Measurements from ENCODE around the gene BPIFA1.

The BPIFA1 gene

DNA sequence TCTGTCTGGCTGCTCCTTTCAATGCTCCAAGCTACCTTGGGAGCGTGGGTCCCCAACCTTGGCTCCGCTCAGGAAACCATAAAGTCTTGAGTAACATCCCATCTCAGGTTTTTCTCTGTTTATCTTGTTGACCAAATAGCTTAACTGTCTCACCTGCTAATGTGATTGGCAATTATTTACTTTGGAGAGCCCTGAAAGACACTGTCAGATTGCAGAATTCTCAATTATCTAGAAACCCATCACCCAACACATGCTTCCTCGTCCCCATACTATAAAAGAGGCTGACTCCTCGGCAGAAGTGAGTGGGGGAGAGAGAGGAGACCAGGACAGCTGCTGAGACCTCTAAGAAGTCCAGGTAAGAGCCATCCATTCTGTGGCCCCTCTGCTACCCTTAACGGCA is at the start of gene BPIFA1:
TSS of gene BPIFA1 (plus strand) at position 301 of the 400 bp plus-strand sequence. CDS start 1,716 bp downstream, outside the sequence.
- DNase-seq = no peak

DNA sequence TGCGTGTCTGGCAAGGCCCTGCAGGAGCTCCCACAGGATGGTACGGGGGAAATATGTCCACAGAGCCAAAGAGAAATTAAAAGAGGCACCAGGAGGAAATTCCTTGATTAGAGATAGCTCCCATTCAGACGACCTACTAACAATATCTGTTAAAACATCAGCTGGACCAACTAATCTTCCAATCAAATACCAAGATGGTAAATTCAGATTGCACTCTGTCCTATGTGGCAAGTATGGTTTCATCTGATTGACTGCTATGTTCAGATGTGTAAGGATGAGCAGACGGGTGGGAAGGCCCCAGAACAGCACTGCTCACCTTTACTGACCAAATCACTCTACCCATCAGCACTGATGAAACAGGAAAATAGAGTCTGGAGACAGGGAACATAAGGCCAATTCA is 48.3 kb upstream of the BPIFA1 start:
- no peak for DNase-seq

DNA sequence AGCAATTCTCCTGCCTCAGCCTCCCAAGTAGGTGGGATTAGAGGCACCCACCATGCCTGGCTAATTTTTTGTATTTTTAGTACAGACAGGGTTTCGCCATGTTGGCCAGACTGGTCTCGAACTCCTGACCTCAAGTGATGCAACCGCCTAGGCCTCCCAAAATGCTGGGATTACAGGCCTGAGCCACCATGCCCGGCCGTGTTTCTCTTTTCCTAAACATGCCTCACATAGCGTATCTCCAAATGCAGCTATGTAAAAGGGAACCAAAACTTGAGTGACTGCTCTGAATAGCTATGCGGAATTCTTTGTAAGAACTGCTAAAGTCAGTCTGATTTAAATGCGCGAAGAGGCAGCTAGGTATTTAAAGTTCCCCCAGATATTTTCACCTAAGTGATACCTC is 47.4 kb upstream of the BPIFA1 start:
- no peak for DNase-seq

DNA sequence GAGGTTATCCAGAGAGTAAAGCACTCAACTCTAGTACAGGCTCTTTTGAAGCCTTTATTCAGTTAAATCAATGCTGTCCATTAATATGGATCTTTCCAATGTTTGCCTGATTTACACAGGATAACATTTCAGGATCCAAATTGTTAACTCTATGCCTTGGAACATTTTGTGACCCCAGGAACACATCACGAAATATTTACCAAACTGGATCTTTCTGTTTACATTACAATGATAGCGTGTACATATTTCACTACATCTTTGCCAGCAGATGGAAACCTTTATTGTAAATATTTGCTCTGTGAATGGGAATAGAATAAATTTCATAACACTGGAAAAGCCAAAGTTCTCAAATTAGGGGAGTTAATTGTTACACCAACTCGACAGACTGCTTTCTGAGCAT is 44.3 kb upstream of the BPIFA1 start:
- DNase-seq = no peak

DNA sequence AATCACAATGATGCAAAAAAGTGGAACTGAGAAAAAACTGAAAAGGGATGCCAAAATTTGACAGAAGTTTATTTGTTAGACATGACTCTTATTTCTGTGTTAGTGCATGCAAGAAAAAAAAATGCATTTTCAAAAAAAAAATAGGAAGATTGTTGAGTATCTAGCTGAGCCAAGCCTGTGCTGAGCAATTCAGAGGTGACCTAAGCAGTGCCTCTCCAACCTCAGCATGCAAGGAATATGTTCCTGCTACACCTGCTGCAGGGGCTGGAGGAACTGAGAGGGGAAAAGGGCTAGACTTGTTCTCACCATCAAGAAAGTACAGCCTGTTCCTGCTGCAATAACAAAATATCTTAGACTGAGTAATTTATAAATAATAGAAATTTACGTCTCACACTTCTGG is 43.8 kb upstream of the BPIFA1 start:
- no peak for DNase-seq

DNA sequence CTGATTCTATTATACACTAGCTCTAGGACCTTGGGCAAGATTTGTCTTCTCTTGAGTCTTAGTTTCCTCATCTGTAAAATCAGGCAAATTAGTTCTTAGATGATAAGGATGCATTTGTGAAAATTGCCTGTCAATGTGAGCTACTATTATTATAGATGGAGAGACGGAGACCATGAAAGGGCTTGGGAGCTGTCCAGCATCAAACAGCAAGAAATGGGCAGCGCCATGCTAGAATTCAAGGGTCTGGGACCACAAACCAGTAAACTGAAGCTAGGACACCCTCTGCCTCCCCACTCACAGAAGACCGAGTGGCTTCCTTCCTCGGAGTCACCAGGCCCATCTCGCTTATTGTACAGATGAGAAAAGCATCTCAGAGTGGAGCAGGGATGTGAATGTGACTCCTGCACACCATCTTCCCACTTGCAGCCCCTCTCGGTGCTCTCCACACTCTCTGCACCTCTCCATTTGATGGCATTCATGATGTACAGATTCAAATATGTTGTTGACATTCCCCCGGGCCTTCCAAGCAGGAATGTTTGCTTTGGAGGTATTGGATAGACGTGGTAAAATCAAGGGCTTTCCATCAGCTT is 42.8 kb upstream of the BPIFA1 start:
- no peak for DNase-seq

DNA sequence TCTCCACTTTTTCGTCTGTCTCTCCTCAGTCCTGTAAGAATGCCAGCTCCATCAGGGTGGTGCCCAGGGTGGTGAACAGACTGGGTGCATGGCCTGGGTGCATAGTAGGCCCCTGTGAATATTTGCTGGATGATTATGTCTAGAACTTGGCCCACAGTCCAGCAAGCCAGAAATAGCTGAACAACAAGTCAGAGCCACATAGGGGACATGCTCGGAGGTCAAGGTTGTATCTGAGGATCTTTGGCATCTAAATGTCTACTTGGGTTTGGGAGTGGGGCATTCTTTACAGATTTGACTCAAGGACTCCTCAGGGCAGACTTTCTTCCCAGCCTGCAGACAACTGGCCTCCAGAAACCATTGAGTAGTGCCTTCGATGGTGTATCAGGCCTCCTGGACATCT is 36.8 kb upstream of the BPIFA1 start:
- DNase-seq = no peak

DNA sequence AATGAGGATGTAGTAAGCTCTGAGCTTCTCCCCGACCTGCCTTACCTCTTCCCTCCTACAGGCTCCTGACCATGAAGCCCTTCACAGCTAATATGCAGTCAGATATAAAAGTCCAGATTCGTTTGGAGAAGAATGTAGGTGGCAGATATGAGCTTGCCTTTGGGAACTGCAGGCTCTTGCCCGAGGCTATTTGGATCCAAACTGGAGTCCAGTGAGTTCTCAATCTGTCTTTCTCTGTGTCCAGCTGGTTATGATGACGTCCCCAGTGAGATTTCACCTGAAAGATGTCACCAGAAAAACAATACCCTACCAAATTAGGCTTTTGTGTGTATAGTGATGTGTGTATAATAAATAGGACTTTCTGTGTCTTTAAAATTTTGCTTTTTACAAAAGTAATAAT is 33.3 kb upstream of the BPIFA1 start:
- DNase-seq = no peak

DNA sequence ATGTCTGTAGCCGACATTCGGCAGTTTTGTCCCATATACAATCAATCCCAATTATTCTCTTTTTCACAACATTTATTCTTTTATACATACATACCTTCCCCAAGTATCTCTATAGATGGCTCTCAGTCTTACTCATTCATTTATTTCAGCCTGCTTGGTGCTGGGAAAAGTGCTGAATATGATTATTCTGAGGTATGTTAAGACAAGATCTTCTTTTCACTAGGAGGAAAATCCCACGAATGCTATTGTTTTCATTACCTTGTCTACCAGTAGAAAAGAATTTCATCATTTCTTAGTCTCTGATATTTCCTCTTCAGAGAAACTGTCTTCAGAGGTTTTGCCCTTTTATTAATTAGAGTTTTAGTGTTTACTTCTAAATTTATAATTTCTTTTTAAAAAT is 32.4 kb upstream of the BPIFA1 start:
- DNase-seq = no peak

DNA sequence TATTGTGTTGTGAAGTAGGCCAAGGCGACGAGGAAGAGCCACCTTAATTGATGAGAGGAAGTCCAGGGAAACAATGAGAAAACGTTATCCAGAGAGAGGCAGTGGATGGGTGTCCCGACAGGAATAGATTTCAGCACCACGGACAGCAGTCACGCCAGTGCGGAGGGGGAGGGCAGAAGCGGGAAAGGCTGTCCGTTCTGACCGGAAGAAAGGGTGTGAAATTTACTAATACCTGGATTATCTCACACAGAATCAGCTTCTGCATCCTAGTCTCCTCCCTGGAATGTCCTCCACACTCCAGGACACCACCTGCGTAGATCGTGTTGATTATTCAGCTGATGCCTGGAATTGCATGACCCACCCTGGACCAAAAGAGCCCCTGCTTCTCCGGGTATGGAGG is 26.0 kb upstream of the BPIFA1 start:
- DNase-seq = peak; percentile 21

DNA sequence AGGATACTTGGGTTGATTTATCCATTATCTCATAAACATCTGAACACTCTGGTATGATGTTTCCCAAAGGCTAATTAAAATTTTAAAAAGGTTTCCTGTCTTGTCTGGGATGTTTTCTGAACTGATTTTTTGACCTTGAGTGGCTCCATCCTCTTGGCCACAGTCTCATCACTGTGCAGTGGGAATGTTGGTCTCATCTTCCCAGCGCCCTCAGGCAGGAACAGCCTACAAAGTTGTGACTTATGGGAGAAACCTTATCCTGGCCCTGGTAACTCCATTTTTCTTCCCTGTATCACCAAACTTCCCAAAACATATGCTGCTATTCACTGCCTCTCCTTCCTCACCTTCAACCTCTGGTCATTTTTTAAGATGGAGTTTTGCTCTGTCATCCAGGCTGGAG is 25.4 kb upstream of the BPIFA1 start:
- no peak for DNase-seq

DNA sequence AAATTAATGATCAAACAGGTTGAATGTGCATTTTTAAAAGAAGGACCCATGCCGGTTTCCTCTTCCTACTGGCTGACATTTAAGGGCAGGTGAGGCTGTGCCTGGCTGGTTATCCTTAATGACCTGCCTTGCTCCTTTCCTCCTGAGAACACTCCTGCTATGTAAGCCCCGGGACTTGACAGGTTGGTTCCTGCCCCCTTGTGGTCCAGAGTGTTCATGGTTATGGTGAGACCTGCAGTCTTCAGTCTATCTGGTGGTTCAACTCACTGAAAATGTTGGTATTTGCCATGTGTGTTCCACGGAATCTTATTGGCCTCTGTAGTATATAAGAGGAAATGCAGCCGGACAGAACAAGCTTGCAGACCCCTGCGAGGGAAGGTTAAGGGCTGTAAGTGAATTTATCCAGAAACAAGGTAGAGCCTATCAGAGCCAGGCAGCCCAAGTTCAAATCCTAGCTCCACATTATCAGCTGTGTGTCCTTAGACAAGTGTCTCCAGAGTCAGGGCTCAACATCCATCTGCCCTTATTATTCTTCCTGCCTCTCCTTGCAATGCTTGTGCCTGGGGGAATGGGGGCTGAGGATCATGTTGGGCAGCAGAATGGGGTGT is 23.9 kb upstream of the BPIFA1 start:
- peak; percentile 23 for DNase-seq

DNA sequence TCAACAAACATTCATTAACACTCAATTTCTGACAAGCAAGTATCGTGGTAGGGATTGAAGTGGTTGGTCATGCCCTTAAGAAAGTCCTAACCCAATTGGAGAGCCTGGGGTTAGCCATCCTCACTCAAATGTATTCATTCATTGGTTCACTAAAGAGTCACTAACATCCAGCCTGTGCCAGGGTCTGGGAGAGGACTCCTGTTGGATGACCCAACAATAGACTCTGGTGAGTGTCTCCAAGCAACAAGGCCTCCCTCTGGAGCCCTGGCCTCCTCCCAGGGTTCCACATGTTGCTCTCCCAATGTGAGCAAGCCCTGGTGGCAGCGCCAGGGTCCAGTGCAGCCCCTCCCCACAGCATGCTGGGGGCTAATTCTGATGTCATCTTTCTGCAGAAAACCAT is 18.7 kb upstream of the BPIFA1 start, which contains the start of gene BPIFA3:
TSS of gene BPIFA3 (plus strand) at position 301 of the 400 bp plus-strand sequence. CDS start 185 bp downstream, outside the sequence.
- no peak for DNase-seq

DNA sequence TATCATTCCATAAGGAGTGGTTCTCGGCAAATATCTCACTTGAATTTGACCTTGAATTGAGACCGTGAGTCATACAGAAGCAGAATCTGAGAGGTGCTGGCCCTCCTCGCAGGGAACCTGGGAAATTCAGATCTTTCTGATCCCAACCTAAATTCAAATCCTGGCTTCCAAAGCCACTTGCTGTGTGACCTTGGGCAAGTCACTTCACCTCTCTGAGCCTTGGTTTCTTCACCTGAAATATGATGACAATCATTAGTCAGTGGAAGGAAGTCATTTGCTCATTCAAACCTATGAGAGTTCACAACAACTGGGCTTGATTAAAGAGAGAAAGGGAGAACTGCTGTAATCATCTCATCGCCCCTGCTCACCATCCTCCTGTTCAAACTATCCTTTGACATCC is 11.4 kb upstream of the BPIFA1 start:
- DNase-seq = no peak

DNA sequence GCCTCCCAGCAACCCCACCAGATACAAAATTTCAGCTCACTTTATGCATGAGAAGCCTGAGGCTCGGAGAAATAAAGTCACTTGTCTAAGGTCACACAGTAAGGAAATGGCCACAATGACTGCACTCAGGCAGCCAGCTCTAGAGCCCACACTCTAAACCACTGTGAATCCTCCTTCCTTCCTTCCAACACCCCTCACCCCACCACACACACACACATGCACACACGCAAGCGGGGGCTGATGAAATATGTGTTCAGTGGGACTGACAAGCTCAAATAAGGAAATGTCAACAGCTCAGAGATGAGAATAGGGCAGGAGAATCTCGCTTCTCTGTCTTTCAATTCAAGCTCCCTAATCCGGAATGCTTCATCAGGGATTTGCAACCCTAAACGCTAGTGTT is 6.0 kb upstream of the BPIFA1 start:
- DNase-seq = no peak

DNA sequence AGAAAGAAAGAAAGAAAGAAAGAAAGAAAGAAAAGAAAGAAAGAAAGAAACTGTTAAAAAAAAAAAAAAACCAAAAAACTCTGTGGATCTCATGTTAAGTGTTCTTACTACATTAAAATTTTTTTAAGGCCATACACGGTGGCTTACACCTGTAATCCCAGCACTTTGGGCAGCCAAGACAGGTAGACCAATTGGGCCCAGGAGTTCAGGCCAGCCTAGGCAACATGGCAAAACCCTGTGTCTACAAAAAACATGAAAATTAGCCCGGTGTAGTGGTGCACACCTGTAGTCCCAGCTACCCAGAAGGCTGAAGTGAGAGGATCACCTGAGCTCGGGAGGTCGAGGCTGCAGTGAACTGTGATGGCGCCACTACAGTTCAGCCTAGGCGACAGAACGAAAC is 4.6 kb upstream of the BPIFA1 start:
- DNase-seq = no peak

DNA sequence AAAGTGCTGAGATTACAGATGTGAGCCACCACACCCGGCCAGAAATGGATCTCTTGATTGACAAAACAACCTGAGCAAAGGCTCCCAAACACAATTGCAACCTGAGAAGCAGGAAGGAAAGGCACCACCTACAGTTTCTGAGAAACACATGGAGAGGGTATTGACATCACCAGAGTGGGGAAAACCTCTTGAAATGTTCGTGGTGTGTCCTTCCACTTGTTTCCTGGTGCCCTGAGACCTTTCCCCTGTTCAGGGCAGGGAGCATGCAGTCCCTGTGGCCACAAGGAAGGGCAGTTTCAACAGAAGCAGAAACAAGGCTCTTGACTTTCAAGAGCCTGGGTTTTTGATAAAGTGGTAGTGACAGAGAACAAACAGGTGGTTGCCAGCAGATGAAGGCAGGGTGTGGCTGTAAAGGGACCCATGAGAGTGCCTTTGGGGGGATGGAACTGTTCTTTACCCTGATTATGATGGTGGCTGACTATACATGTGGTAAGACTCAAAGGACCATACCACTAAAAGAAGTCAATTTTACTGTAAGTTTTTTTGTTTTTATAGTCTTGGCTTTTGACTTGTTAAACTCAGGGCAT is 3.2 kb upstream of the BPIFA1 start:
- no peak for DNase-seq

DNA sequence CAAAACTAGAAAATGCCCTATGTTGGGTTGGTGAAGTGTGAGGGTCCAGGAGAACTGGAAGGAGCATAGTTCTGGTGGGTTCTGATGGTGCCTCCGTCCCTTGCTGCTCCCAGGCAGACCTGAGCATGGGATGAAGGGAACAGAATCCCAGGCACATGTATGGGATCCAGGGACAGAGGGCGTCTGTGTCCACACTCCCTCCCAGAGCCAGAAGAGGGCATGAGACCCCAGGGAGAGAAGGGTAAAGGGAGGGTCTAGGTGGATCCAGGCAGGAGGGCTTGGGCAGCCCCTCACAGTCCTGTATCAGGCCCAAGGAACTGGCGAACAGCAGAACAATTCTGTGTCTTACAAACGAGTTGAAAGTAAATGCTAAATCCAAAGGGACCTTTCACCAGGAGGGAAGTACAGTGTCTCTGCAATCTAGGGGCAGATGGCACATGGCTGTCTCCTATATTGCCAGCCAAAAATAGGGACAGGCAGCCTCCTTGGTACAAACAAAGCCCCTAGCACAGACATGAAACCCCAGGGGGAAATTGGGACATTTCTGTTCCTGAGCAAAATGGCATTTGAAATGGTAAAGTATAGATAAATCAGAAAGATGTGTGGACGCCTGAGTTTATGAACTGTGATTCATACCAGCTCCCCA is 2.5 kb upstream of the BPIFA1 start:
- DNase-seq = no peak

DNA sequence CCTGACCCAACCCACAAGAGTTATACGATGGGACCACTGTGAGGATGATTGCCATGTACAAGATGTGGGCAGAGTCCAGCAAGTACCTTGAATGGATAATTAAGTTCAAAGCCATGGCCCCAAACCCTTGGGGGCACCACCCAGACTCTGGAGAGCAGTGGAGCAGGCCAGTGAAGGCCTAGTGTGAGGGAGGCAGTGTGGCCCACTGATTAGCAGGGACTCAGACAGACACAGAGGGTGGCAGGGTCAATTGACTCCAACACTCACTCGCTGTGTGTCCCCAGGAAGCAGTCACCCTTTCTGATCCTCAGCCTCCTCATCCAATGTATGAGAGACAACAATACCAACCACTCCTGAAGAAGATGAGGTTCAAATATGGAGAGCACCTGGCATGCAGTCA is 1.7 kb upstream of the BPIFA1 start:
- no peak for DNase-seq

DNA sequence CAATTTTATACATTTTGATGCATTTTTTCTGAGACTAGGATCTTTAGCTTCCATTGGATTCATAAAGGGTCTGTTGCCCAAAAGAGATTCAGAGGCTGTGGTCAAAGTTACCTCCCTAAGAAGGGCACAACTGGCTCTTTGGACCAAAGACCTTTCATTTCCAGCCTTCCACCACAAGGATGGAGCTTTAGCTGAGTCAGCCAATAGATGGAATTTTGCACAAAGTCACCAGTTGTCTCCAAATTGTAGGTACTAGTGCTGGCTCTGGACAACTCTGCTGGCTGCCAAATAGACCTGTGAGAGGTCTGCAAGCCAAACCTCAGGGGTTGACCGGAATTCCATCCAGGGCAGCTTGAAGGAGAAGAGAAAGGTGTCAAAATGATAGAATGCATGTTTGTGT is 555 bp downstream of the BPIFA1 start:
- DNase-seq = no peak

DNA sequence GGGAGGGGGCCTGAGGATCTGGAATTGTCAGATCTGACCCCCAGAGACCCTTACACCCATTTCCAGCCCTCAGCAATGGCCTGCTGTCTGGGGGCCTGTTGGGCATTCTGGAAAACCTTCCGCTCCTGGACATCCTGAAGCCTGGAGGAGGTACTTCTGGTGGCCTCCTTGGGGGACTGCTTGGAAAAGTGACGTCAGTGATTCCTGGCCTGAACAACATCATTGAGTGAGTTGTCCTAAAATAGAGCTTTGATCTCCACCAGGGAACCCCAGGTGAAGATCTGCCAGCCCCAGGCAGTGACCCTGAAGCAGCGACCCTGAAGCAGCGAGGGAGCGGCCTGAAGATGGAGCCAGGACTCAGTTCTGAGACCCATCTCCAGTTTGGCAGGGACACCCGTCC is 2.2 kb downstream of the BPIFA1 start:
- no peak for DNase-seq

DNA sequence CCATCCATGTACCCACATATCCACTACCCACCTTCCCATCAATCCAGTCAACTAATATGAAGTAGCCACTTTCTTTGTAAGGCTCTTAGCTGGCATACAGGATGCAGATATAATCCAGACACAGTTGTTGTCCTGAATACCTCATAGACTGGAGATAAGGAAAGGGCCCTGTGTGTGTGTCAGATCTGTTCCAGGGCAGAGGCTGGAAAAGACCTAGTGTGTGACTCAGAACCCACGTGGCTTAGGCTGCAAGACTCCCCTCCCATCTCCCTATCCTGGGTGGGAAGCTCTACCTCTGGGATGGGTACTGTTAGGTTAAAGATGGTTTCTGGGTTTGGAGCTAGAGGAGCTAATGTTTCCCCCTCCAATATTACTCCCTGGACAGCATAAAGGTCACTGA is 3.6 kb downstream of the BPIFA1 start:
- DNase-seq = no peak

DNA sequence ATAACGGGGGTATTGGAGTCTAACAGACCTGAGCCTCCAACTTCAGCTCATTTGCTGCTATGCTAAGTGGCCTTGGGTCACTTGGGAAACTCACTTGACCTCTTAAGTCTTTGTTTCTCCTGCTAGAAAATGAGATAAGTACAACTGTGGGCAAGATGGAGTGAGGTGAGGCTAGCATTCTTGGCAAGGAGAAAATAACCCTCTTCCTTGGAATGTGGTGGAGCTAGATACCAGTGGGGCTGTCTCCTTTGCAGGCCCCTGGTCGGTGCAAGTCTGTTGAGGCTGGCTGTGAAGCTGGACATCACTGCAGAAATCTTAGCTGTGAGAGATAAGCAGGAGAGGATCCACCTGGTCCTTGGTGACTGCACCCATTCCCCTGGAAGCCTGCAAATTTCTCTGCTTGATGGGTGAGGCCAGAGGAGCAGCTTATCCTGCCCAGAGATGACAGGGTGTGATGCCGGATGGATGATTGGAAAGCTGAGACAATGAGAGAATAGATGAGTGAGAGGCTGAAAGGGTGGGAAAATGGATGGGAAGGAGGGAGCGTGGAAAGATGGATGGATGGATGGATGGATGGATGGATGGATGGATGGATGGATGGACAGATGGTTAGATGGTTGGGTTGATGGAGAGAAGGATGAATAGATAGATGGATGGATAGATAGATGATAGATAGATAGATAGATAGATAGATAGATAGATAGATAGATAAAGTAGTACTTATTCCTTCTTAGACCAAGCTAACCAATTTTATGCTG is 4.4 kb downstream of the BPIFA1 start:
- DNase-seq = no peak

DNA sequence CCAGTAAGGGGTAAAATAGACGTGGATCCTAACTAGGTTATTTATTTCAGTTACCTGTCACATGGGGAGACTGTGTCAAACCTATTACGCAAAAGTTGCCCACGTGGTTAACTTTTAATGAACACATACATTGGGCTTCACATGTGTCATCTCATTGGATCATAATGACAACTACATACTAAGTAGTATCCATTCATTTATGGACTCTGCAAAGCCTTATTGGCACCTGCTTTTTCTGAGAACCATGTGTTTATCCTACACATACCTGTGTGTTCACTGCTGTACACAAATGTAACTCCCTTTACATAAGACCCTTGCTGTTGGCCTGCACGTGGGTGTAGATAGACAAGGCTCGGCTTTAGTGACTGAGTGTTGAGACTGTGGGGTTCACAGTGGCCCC is 5.1 kb downstream of the BPIFA1 start:
- no peak for DNase-seq

Data from activated naive CD4-positive, alpha-beta T cell treated with anti-CD3 and anti-CD28 coated beads, Interleukin-2, amount 50 U/mL, for 16 hours (primary cell).